NCI-H446 treated with DMSO at 0.1 percent for 48 hours (cell line): ENCODE data around the gene ZNF426.
"Not testable (repeated sequence)": the region's sequence is repeated elsewhere in the genome, so short reads cannot be mapped to it uniquely, and the experiment has no call there.

Experiments
- DNase-seq: peaks from one replicate; lab custom pipeline; 2025; lab: John Stamatoyannopoulos, UW

Gene ZNF426

GRCh38 chr19:9538183-9539058 lies at the start of gene ZNF426:
Gene ZNF426, minus strand, starts transcription at chr19:9538645. Its CDS starts 2,413 bp downstream, at chr19:9536232.
- peak; percentile 75 for DNase-seq

GRCh38 chr19:9586764-9587163 lies 48.3 kb upstream of the ZNF426 start:
- DNase-seq: peak; percentile 15

DNA sequence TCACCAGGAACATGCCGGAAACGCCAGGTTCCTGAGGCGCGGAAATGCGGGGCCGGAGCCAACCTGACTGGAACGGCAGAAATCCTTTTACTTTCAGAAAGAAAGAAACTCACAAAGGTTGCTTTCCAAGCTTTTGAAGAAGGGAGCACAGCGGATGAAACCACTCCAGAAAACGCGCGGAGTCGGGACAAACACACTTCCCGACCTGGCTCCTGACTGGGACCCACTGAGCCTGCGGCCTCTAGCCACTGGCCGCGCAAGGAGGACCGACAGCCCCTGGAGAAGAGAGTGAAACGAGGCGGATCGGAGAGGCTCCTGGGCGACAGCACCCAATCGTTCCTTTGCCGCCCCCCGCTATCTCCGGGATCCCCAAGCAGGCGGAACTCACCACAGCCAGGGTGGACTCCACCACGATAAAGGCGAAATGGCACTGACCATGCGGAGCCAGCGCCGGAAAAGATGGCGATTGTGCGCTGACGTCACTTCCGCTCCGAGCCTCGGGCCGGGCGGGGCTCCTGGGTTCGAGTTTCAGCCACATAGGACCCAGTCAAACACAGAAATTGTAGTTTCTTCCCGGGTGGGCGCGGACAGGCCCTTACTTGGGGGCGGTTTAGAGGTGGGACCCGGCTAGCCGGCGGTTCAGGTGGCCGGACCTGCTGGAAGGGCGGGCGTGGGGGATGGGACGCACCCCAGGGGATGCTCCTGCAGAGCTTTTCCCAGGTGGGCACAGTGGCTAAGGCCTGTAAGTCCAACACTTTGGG lies 45.8 kb upstream of the ZNF426 start, which contains the start of gene ZNF121:
TSS of gene ZNF121 (minus strand) at position 432 of the 761 bp plus-strand sequence. CDS start 16,407 bp downstream, outside the sequence.
- peak; percentile 70 for DNase-seq

- DNase-seq: not testable (repeated sequence)
These were observed 43.8 kb upstream of the ZNF426 start for GRCh38 chr19:9582081-9582725.

DNA sequence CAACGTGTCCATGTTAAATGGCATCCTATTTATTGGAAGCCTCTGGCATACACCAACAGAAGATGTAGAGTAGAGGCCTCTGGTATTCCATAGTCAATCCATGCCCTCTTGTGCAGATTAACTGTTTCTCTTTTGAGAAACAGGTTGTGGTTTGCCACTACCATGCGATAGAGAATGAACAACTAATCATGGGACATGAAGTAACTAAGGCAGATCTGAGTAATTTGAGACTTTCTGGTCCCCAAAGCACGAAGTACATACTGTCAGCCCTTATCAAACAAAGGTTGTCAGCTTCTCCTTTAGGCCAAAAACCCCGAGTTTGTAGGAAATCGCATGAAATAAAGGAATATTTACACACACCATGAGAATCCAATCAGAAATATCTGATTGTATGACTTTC lies 42.3 kb upstream of the ZNF426 start:
- DNase-seq: no peak

GRCh38 chr19:9570255-9570654 lies 31.8 kb upstream of the ZNF426 start:
- no peak for DNase-seq

GRCh38 chr19:9566729-9567128 lies 28.3 kb upstream of the ZNF426 start:
- DNase-seq: no peak

GRCh38 chr19:9565900-9566705 lies 27.7 kb upstream of the ZNF426 start:
- no peak for DNase-seq

GRCh38 chr19:9552536-9553274 lies 14.3 kb upstream of the ZNF426 start:
- DNase-seq: no peak

GRCh38 chr19:9547870-9548269 lies 9.4 kb upstream of the ZNF426 start:
- no peak for DNase-seq

DNA sequence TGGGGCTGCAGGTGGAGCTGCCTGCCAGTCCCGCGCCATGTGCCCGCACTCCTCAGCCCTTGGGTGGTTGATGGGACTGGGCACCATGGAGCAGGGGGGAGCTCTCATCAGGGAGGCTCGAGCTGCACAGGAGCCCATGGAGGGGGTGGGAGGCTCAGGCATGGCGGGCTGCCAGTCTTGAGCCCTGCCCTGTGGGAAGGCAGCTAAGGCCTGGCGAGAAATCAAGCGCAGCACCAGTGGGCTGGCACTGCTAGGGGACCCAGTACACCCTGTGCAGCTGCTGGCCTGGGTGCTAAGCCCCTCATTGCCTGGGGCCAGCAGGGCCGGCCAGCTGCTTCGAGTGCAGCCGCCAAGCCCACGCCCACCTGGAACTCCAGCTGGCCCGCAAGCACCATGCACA lies 2.8 kb upstream of the ZNF426 start:
- DNase-seq: not testable (repeated sequence)

DNA sequence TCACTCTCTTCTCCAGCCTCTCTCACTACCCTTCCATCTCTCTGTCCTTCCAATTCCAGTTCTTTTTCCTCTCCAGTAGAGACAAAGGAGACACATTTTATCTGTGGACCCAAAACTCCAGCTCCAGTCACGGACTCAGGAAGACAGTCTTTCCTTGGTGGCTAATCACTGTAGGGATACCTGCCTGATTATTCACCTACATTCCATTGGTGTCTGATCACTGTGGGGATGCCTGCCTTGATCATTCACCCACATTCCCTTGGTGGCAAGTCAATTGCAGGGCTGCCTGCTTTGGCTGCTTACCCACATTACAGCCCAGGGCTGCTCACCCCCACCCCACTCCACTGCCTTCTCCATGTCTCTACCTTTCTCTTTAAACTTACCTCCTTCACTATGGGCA lies 1.5 kb upstream of the ZNF426 start:
- DNase-seq: not testable (repeated sequence)

DNA sequence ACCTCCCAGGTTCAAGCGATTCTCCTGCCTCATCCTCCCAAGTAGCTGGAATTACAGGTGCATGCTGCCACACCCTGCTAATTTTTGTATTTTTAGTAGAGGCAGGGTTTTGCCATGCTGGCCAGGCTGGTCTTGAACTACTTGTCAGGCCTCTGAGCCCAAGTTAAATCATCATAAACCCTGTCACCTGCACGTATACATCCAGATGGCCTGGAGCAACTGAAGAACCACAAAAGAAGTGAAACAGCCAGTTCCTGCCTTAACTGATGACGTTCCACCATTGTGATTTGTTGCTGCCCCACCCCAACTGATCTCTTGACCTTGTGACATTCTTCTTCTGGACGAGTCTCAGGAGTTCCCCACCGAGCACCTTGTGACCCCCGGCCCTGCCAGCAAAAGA lies 756 bp upstream of the ZNF426 start:
- DNase-seq: not testable (repeated sequence)

DNA sequence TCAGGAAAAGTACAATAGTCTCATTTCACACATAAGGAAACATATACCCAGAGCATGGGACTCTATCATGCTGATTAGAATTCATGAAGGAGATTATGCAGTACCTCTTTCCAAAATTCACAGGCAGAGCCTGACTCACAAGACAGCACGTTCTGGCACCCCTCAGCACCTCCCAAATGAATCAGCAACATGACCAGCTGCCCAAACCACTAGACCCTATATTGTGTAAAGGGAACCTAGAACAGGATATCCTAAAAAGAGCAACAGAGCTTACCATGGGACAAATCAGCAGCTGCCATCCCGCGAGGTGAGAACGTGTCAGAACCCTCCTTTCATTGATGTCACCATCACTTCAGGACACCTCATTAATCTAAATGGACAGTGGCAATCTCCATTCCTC lies 2.5 kb downstream of the ZNF426 start:
- no peak for DNase-seq

DNA sequence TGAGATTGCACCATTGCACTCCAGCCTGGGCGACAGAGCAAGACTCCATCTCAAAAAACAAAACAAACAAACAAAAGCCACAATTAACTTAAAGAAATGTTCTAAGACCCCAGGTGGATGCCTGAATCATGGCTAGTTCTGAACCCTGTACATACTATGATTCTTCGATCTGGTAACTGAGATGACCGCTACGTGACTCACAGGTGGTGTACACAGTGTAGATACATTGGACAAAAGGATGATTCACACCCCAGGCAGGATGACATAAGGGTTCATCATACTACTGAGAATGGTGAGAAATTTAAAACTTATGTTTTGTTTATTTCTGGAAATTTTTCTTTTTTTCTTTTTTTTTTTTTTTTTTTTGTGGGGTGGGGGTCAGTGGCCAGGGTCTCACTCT lies 6.5 kb downstream of the ZNF426 start:
- no peak for DNase-seq

DNA sequence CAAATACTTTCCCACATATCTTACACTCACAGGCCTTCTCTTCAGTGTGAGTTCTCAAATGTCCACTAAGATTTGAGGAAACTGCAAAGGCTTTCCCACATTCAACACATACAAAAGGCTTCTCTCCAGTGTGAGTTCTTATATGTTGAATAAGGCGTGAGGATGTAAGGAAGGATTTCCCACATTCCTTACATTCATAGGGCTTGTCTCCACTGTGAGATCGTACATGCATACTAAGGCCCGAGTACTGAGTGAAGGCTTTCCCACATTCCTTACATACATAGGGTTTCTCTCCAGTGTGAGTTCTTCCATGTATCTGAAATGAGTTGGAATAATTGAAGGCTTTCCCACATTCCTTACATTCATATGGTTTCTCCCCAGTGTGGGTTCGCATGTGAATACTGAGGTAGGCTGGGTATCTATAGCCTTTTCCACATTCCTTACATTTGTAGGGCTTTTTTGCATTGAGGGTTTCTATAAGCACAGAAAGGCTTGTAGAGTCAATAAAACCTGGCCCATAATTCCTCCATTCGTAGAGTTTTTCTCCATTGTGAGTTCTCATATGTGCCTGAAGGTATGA lies 9.6 kb downstream of the ZNF426 start:
- no peak for DNase-seq

DNA sequence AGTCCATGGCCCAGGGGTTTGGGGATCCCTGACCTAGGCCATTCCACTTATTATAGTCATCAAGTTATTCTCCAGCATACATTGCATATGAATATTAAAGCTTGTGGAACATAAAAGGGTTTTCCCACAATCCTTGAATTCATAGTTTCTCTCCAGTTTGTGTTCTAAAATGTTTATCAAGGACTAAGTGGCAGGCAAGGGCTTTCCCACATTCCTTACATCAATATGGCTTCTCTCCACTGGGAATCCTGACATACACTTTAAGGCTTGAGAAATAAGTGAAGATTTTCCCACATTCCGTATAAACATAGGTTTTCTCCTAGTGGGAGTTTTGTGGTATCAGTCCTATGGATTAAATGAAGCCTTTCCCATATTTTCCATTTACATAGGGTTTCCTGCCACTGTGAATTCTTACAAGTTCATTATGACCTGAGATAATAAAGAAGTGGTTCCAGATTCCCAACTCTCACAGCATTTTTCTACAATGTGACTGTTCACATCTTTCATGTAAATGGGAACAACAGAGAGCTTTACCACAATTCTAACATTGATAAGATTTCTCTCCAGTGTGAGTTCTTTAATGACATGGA lies 14.5 kb downstream of the ZNF426 start:
- no peak for DNase-seq

- no peak for DNase-seq
These were observed 31.2 kb downstream of the ZNF426 start for GRCh38 chr19:9507285-9507684.

- no peak for DNase-seq
These were observed 37.6 kb downstream of the ZNF426 start for GRCh38 chr19:9500796-9501195.
